Mammary epithelial cell (primary cell): ENCODE results near the gene POC1B.

Experiments used
- EZH2 ChIP-seq: IDR thresholded peaks from 2 replicates; pipeline ENCODE4 v1.6.1; 2012; ENCODE audit warnings: low read length, inconsistent platforms, borderline replicate concordance
- TF ChIP-seq, protein P1 (sequence below), 2 donors: IDR thresholded peaks in 1 of 2; conservative IDR thresholded peaks in 1 of 2; 2 replicates each; pipeline ENCODE4 v1.5.1; 2011 to 2012; ENCODE audit warnings: inconsistent platforms in 2 of 2, low read length in 2 of 2, mild to moderate bottlenecking in 2 of 2, control low read depth in 1 of 2, low read depth in 1 of 2; ENCODE audit not compliant: insufficient read depth in 1 of 2; ENCODE audit errors: extremely low read depth in 1 of 2

DNA sequence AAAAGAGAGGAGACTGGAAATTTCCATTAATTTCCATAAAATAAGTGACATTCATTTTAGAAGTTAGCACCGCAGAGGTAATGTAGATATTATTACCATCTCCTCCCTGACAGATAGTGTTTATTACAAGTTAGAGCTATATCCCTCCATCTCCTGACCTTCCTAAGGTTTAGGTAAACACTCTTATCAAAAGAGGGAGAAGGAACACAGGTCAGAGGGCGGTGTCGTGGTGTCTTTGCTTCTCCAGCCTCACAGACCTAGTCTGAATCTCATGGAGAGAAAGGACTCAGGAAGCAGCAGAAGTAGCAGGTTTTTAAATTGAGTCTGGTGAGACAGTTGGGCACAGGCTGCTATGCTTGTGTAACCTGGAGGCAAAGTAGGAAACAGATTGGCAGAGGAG lies 11.5 kb upstream of the POC1B start:
- TF ChIP-seq, protein P1, sequence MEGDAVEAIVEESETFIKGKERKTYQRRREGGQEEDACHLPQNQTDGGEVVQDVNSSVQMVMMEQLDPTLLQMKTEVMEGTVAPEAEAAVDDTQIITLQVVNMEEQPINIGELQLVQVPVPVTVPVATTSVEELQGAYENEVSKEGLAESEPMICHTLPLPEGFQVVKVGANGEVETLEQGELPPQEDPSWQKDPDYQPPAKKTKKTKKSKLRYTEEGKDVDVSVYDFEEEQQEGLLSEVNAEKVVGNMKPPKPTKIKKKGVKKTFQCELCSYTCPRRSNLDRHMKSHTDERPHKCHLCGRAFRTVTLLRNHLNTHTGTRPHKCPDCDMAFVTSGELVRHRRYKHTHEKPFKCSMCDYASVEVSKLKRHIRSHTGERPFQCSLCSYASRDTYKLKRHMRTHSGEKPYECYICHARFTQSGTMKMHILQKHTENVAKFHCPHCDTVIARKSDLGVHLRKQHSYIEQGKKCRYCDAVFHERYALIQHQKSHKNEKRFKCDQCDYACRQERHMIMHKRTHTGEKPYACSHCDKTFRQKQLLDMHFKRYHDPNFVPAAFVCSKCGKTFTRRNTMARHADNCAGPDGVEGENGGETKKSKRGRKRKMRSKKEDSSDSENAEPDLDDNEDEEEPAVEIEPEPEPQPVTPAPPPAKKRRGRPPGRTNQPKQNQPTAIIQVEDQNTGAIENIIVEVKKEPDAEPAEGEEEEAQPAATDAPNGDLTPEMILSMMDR (conservative IDR thresholded peaks at IDR 0.05 in 1 of 2, IDR thresholded peaks at IDR 0.05 in 1 of 2; ENCODE audit: extremely low read depth in 1 of 2, insufficient read depth in 1 of 2, low read depth in 1 of 2, low read length in 2 of 2): no peak
- no peak for TF ChIP-seq EZH2
